Astrocyte (in vitro differentiated cells and primary cell): ENCODE measurements around the gene NCK2. TPM values are rescaled to one million over a fixed set of nuclear protein-coding genes. Genes with fewer than 3 reads are reported as not detected.

ENCODE experiments used
- DNase-seq: peaks from one replicate; pipeline ENCODE4 v3.0.0-alpha.2; 2010; ENCODE audit warnings: low read depth
- FAIRE-seq: peaks from 2 replicates; lab custom pipeline; 2011; peaks lifted over from hg19 to GRCh38; lab: Jason Lieb, UNC
- H2AFZ ChIP-seq: 2 replicates; pipeline ENCODE4 v1.6.0; 2012; ENCODE audit warnings: low read depth, low read length, inconsistent platforms
- H3K27ac ChIP-seq: 2 replicates; pipeline ENCODE4 v1.5.1; 2011; ENCODE audit warnings: low read depth, low read length, inconsistent platforms
- H3K27me3 ChIP-seq: 2 replicates; pipeline ENCODE4 v1.6.0; 2011; ENCODE audit warnings: low read length, inconsistent platforms; ENCODE audit not compliant: insufficient read depth
- H3K36me3 ChIP-seq: 2 replicates; pipeline ENCODE4 v1.5.1; 2011; ENCODE audit warnings: low read length, inconsistent platforms; ENCODE audit not compliant: insufficient read depth
- H3K4me1 ChIP-seq: 2 replicates; pipeline ENCODE4 v1.5.1; 2011; ENCODE audit warnings: low read length, inconsistent platforms; ENCODE audit not compliant: insufficient read depth
- H3K4me2 ChIP-seq: 2 replicates; pipeline ENCODE4 v1.6.0; 2012; ENCODE audit warnings: low read length, inconsistent platforms
- H3K4me3 ChIP-seq: 2 replicates; pipeline ENCODE4 v1.5.1; 2011; ENCODE audit warnings: low read depth, mild to moderate bottlenecking, low read length, inconsistent platforms; ENCODE audit not compliant: insufficient read depth
- H3K79me2 ChIP-seq: 2 replicates; pipeline ENCODE4 v1.6.0; 2012; ENCODE audit warnings: mild to moderate bottlenecking, low read length, inconsistent platforms; ENCODE audit not compliant: insufficient read depth
- H3K9ac ChIP-seq: 2 replicates; pipeline ENCODE4 v1.6.0; 2012; ENCODE audit warnings: mild to moderate bottlenecking, low read length, inconsistent platforms
- H3K9me3 ChIP-seq: 2 replicates; pipeline ENCODE4 v1.5.1; 2012; ENCODE audit warnings: low read depth, mild to moderate bottlenecking, low read length, inconsistent platforms; ENCODE audit not compliant: insufficient read depth
- H4K20me1 ChIP-seq: 2 replicates; pipeline ENCODE4 v1.6.0; 2012; ENCODE audit warnings: low read length, inconsistent platforms; ENCODE audit not compliant: insufficient read depth
- H3K27ac Mint-ChIP-seq: one replicate; pipeline ENCODE4 v1.8.0; 2021; ENCODE audit warnings: mild to moderate bottlenecking, mixed read lengths; ENCODE audit not compliant: unreplicated experiment
- H3K27me3 Mint-ChIP-seq: one replicate; pipeline ENCODE4 v1.8.0; 2021; ENCODE audit warnings: low read depth, mixed read lengths; ENCODE audit not compliant: unreplicated experiment
- H3K36me3 Mint-ChIP-seq: one replicate; pipeline ENCODE4 v1.8.0; 2021; ENCODE audit warnings: low read depth, mixed read lengths; ENCODE audit not compliant: unreplicated experiment
- H3K4me1 Mint-ChIP-seq: one replicate; pipeline ENCODE4 v1.8.0; 2021; ENCODE audit warnings: low read depth, mixed read lengths; ENCODE audit not compliant: unreplicated experiment
- H3K4me3 Mint-ChIP-seq: one replicate; pipeline ENCODE4 v1.8.0; 2021; ENCODE audit warnings: mild to moderate bottlenecking, moderate library complexity, mixed read lengths; ENCODE audit not compliant: unreplicated experiment
- H3K9me3 Mint-ChIP-seq: one replicate; pipeline ENCODE4 v1.8.0; 2021; ENCODE audit warnings: mild to moderate bottlenecking, mixed read lengths; ENCODE audit not compliant: unreplicated experiment
- EZH2 ChIP-seq: IDR thresholded peaks from 2 replicates; pipeline ENCODE4 v1.6.1; 2012; ENCODE audit warnings: mild to moderate bottlenecking, low read length, inconsistent platforms; ENCODE audit not compliant: insufficient read depth
- total RNA-seq: library from RNA; stranded (reverse); gene quantifications from 2 replicates; pipeline ENCODE4 v1.2.1, GENCODE V29; 2021
- TF ChIP-seq, protein P1 (sequence below): IDR thresholded peaks from 2 replicates; pipeline ENCODE4 v1.5.1; 2011; ENCODE audit warnings: low read depth, mild to moderate bottlenecking, inconsistent platforms, low read length, moderate library complexity; ENCODE audit not compliant: insufficient read depth

The NCK2 gene
- total RNA-seq, 1 donor from 2014 or later, result 61.6 TPM

GRCh38 chr2:105925390-105925789 lies 180.7 kb downstream of the NCK2 start:
- H3K9me3 ChIP-seq, result no peaks in the 10 kb centered on the region
- no peak overlapping the region for H3K4me2 ChIP-seq
- Mint-ChIP-seq H3K4me3 (no peak overlapping the region), H3K9me3 (peaks cover 7% of the 10 kb centered on the region), H3K4me1 (no peaks in the 10 kb centered on the region), H3K36me3 (no peaks in the 10 kb centered on the region), H3K27ac (no peak overlapping the region), H3K27me3 (peaks cover 10% of the 10 kb centered on the region)
- FAIRE-seq, result no peak
- H3K27ac ChIP-seq, result no peak overlapping the region
- H3K9ac ChIP-seq, result no peak overlapping the region
- no peak overlapping the region for H3K4me3 ChIP-seq
- H2AFZ ChIP-seq, result no peak overlapping the region
- DNase-seq, result no peak
- no peak for TF ChIP-seq EZH2
- TF ChIP-seq, protein P1, sequence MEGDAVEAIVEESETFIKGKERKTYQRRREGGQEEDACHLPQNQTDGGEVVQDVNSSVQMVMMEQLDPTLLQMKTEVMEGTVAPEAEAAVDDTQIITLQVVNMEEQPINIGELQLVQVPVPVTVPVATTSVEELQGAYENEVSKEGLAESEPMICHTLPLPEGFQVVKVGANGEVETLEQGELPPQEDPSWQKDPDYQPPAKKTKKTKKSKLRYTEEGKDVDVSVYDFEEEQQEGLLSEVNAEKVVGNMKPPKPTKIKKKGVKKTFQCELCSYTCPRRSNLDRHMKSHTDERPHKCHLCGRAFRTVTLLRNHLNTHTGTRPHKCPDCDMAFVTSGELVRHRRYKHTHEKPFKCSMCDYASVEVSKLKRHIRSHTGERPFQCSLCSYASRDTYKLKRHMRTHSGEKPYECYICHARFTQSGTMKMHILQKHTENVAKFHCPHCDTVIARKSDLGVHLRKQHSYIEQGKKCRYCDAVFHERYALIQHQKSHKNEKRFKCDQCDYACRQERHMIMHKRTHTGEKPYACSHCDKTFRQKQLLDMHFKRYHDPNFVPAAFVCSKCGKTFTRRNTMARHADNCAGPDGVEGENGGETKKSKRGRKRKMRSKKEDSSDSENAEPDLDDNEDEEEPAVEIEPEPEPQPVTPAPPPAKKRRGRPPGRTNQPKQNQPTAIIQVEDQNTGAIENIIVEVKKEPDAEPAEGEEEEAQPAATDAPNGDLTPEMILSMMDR, result no peak
- H3K27me3 ChIP-seq, result no peaks in the 10 kb centered on the region
- no peaks in the 10 kb centered on the region for H3K36me3 ChIP-seq
- no peaks in the 10 kb centered on the region for H4K20me1 ChIP-seq
- no peaks in the 10 kb centered on the region for H3K79me2 ChIP-seq
- no peaks in the 10 kb centered on the region for H3K4me1 ChIP-seq

- Histone ChIP-seq H3K27ac (no peak overlapping the region), H3K4me1 (no peaks in the 10 kb centered on the region), H3K79me2 (no peaks in the 10 kb centered on the region), H3K9ac (no peak overlapping the region), H3K27me3 (no peaks in the 10 kb centered on the region), H3K4me2 (no peak overlapping the region), H3K36me3 (no peaks in the 10 kb centered on the region), H2AFZ (no peak overlapping the region), H3K9me3 (no peaks in the 10 kb centered on the region), H4K20me1 (no peaks in the 10 kb centered on the region), H3K4me3 (no peak overlapping the region)
- no peaks in the 10 kb centered on the region for H3K4me1 Mint-ChIP-seq
- no peak for DNase-seq
- H3K36me3 Mint-ChIP-seq, result no peaks in the 10 kb centered on the region
- peaks cover 10% of the 10 kb centered on the region for H3K27me3 Mint-ChIP-seq
- no peak for TF ChIP-seq EZH2
- TF ChIP-seq, protein P1, result no peak
- H3K9me3 Mint-ChIP-seq, result peaks cover 6% of the 10 kb centered on the region
- FAIRE-seq, result no peak
- H3K4me3 Mint-ChIP-seq, result no peak overlapping the region
- H3K27ac Mint-ChIP-seq, result no peak overlapping the region
These were observed 182.4 kb downstream of the NCK2 start for GRCh38 chr2:105926960-105927678.

DNA sequence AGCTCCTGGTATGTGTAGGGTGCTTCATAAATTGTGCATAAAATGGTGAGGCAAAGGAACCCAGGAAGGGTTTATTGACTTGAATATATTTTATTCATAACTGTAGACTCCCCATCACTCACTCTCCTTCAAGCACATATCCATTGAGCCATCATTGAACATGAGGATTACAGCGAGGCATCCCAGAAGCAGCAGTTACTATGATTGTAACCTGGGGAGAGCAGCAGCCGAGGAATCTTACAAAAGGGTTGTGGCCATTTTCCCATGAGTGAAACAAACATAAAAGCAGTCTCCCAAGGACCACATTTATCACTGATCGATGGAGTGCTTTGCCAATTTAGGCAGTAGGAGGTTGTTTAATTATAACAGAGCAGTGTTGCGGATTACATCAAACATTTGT lies 183.4 kb downstream of the NCK2 start:
- H3K36me3 Mint-ChIP-seq, result no peaks in the 10 kb centered on the region
- peaks cover 10% of the 10 kb centered on the region for H3K27me3 Mint-ChIP-seq
- Histone ChIP-seq H3K9ac (no peak overlapping the region), H3K36me3 (no peaks in the 10 kb centered on the region), H3K4me1 (no peaks in the 10 kb centered on the region), H3K27ac (no peak overlapping the region), H3K4me3 (no peak overlapping the region), H3K4me2 (no peak overlapping the region), H3K27me3 (no peaks in the 10 kb centered on the region), H2AFZ (no peak overlapping the region), H4K20me1 (no peaks in the 10 kb centered on the region), H3K79me2 (no peaks in the 10 kb centered on the region), H3K9me3 (no peaks in the 10 kb centered on the region)
- H3K4me3 Mint-ChIP-seq, result no peak overlapping the region
- TF ChIP-seq EZH2, result no peak
- TF ChIP-seq, protein P1, result no peak
- no peak overlapping the region for H3K27ac Mint-ChIP-seq
- peaks cover 4% of the 10 kb centered on the region for H3K9me3 Mint-ChIP-seq
- no peak for FAIRE-seq
- H3K4me1 Mint-ChIP-seq, result no peaks in the 10 kb centered on the region
- no peak for DNase-seq
